NB4 (cell line): ENCODE data around the gene GP1BB.

Source experiments
- CTCF ChIP-seq: IDR thresholded peaks from one replicate; pipeline ENCODE4 v1.5.1; 2012; ENCODE audit warnings: low read depth, low read length
- MAX ChIP-seq: IDR thresholded peaks from 2 replicates; pipeline ENCODE4 v1.6.1; 2011; ENCODE audit warnings: low read depth, low read length
- POLR2A ChIP-seq: IDR thresholded peaks from 2 replicates; pipeline ENCODE4 v1.6.1; 2011; ENCODE audit warnings: mild to moderate bottlenecking; ENCODE audit not compliant: insufficient read length; ENCODE audit errors: extremely low read depth

- TF ChIP-seq CTCF (no peak), POLR2A (no peak), MAX (no peak)
Measured at GRCh38 chr22:19739911-19740449, 16.6 kb downstream of the GP1BB start.
